ENCODE results near the gene GSDMA. TPM values are rescaled to one million over a fixed set of nuclear protein-coding genes. Genes with fewer than 3 reads are reported as not detected.
"Not testable (repeated sequence)": the region's sequence is repeated elsewhere in the genome, so short reads cannot be mapped to it uniquely, and the experiment has no call there.

Gene GSDMA
- polyA plus RNA-seq, 4 donors: 0.49 to 3.6 (median 2.0) TPM

- DNase-seq (ENCODE audit: low read depth in 4 of 4, low spot score in 2 of 4): no peak
Observed at GRCh38 chr17:39988206-39988810, 25.5 kb downstream of the GSDMA start.

- no peak for DNase-seq (ENCODE audit: low read depth in 4 of 4, low spot score in 2 of 4)
Observed at GRCh38 chr17:39994448-39994847, 31.6 kb downstream of the GSDMA start.

- DNase-seq (ENCODE audit: low read depth in 4 of 4, low spot score in 2 of 4): no peak
Observed at GRCh38 chr17:39995438-39995837, 32.6 kb downstream of the GSDMA start.

GRCh38 chr17:39996162-39996561, 33.4 kb downstream of the GSDMA start:
- no peak for DNase-seq (ENCODE audit: low read depth in 4 of 4, low spot score in 2 of 4)

GRCh38 chr17:39996800-39997199, 34.0 kb downstream of the GSDMA start:
- no peak for DNase-seq (ENCODE audit: low read depth in 4 of 4, low spot score in 2 of 4)

GRCh38 chr17:39997543-39997942, 34.7 kb downstream of the GSDMA start:
- DNase-seq (ENCODE audit: low read depth in 4 of 4, low spot score in 2 of 4): no peak

GRCh38 chr17:39999067-39999466, 36.3 kb downstream of the GSDMA start:
- no peak for DNase-seq (ENCODE audit: low read depth in 4 of 4, low spot score in 2 of 4)

GRCh38 chr17:40000161-40000560, 37.4 kb downstream of the GSDMA start:
- DNase-seq (ENCODE audit: low read depth in 4 of 4, low spot score in 2 of 4): no peak

- DNase-seq (ENCODE audit: low read depth in 4 of 4, low spot score in 2 of 4): not testable (repeated sequence)
Observed at GRCh38 chr17:40001335-40001734, 38.5 kb downstream of the GSDMA start.

- DNase-seq (ENCODE audit: low read depth in 4 of 4, low spot score in 2 of 4): no peak
Observed at GRCh38 chr17:40004072-40004471, 41.3 kb downstream of the GSDMA start.

GRCh38 chr17:40004712-40005111, 41.9 kb downstream of the GSDMA start:
- no peak for DNase-seq (ENCODE audit: low read depth in 4 of 4, low spot score in 2 of 4)

- DNase-seq (ENCODE audit: low read depth in 4 of 4, low spot score in 2 of 4): no peak
Observed at GRCh38 chr17:40005520-40005919, 42.7 kb downstream of the GSDMA start.

- DNase-seq (ENCODE audit: low read depth in 4 of 4, low spot score in 2 of 4): not testable (repeated sequence)
Observed at GRCh38 chr17:40010946-40011500, 48.2 kb downstream of the GSDMA start.

- not testable (repeated sequence) for DNase-seq (ENCODE audit: low read depth in 4 of 4, low spot score in 2 of 4)
Observed at GRCh38 chr17:40012017-40012647, 49.3 kb downstream of the GSDMA start.

GRCh38 chr17:40014375-40014980, 51.7 kb downstream of the GSDMA start:
- DNase-seq (ENCODE audit: low read depth in 4 of 4, low spot score in 2 of 4): no peak

- DNase-seq (ENCODE audit: low read depth in 4 of 4, low spot score in 2 of 4): no peak
Observed at GRCh38 chr17:40015005-40015997, 52.5 kb downstream of the GSDMA start, which contains the start of gene CSF3. TSS of gene CSF3 (plus strand) at chr17:40015440. CDS start at chr17:40015475, 35 bp downstream.

- DNase-seq (ENCODE audit: low read depth in 4 of 4, low spot score in 2 of 4): no peak
Observed at GRCh38 chr17:40015998-40016985, 53.5 kb downstream of the GSDMA start.

- DNase-seq (ENCODE audit: low read depth in 4 of 4, low spot score in 2 of 4): no peak
Observed at GRCh38 chr17:40017422-40018080, 54.7 kb downstream of the GSDMA start.
